Activated T-cell treated with anti-CD3 and anti-CD28 coated beads for 1 hour (primary cell): Measurements from ENCODE around the gene VASP.
A peak's percentile ranks its signal among the peaks of the same experiment; 100 is the strongest.

Experiments used
- DNase-seq: peaks from one replicate; pipeline ENCODE4 v3.0.0-alpha.2; 2020; ENCODE audit warnings: low read depth

The VASP gene

GRCh38 chr19:45554481-45554880 is 47.2 kb downstream of the VASP start:
- no peak for DNase-seq

GRCh38 chr19:45556835-45557234 is 49.6 kb downstream of the VASP start:
- DNase-seq: no peak

DNA sequence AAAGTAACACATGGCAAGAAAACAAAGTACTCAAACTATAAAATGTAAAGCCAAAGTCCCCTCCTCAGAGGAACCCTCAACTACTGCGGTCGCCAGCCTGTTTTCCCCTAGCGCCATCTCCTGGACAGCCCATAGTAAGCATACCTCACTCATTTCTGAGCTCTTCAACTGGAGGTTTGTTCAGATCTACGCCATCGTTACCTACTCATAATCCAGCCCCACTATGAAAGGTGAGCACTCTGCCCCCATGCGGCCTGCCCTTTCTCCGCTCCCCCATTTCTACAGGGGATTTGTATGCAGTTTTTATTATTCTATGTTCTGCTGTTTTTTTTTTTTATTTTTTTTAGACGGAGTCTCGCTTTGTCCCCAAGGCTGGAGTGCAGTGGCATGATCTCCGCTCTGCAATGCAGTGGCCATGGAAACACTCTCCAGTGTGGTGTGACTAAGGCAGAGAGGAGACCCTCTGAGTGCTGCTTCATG is 51.2 kb downstream of the VASP start:
- DNase-seq: peak; percentile 58

DNA sequence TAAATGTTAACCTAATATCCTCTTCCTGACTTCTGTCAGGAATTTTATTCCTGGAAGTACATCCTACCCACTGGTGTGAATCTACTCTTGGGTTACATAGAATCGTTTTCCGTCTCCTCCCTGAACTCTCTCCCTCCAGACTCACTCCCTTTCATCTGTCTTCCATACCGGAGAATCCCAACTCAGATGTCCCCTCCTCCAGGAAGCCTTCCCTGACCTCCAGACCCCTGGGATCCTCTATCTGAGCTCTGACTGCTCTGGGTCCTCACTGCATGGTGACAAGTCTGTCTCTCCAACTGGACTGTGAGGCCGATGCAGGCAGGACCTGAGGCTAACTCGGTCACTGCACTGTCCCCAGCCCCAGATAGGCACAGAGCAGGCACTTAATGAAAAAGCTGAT is 52.8 kb downstream of the VASP start:
- no peak for DNase-seq

DNA sequence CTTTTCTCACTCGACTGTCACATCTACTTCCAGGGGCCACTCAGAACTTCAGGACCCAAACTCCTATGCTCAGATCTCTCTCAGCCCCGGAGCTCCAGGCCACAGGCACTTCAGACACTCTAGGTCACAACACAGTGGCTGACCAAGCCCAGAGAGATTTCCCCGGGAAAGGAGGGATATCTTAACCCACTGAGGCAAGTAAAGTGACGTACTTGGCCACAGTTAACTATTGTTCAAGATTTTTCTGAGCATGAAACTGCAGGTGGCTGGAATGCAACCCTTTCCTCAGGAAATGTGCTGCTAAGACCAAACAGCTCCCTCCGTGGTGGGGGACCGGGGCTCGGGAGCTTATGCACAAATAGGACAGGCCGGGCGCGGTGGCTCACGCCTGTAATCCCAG is 53.4 kb downstream of the VASP start:
- no peak for DNase-seq

DNA sequence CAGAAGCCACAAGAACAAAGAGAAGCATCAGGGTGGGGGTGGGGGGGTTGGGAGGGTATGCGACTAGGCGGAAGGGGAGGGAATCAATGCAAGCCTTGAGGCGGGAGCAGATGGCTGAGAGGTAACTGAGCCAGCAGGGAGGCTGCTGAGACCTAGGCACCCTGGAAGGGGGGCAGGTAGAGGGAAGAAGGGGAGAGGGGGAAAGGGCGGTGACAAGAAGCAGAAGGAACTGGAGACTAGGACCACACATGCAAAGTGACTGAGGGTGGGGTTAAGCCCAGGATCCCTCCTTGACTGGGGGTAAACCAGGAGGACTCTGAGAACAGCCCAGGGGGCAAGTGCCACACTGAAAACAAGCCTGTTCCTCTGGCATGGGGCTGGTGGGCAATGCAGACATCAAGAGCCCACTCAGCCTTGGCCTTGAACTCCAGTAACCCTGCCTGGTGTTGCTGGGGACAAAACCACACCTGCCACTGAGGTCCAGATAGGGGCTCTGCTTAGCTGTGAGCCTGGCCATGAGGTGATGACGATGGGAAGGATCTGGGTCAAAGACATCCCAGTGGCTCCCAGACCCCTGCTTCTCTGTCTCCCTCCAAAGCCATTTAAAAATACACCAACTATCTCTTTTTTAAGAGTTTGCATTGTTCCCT is 57.0 kb downstream of the VASP start:
- no peak for DNase-seq

- no peak for DNase-seq
Observed at GRCh38 chr19:45567609-45568008, 60.3 kb downstream of the VASP start.

- DNase-seq: no peak
Observed at GRCh38 chr19:45568732-45569131, 61.5 kb downstream of the VASP start.

- DNase-seq: peak; percentile 38
Observed at GRCh38 chr19:45569619-45570421, 62.5 kb downstream of the VASP start.

DNA sequence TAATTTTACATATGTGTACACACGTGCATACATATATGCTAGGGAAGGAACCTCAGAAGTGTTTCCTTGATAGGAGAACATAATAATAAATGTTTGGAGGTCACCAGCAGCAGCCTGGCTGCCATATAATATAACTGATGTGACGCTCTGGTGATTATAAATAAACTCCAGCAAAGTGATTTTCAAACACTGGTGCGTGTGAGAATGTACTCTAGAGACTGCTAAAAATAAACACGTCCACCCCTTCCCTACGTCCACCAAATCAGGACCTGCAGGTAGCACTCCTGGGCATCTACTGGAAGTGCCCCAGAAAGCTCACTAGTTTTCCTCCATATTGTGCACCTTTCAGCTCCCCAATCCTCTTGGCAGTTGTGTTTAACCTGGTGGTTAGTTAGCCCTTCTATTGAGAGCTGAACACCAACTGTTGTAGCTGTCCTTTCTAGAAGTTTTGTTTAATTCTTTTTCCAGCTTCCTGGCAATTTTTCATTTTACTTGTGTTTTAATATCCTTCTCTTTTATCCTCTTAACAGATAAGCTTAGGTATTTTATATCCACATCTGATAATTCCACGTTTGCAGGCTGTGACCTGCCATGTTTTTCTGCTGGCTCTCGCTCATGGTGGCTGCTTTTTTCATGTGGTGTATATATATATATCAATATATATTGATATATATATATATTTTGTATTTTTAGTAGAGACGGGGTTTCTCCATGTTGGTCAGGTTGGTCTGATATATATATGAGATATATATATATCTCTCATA is 64.4 kb downstream of the VASP start:
- DNase-seq: no peak

- no peak for DNase-seq
Observed at GRCh38 chr19:45574526-45574925, 67.2 kb downstream of the VASP start.

GRCh38 chr19:45575216-45575615 is 67.9 kb downstream of the VASP start:
- DNase-seq: no peak
